Cardiac fibroblast (primary cell): ENCODE data around the gene CCDC83.

ENCODE experiments used
- DNase-seq, 2 donors: peaks; one replicate each; pipeline versions ENCODE4 v3.0.0 to v3.0.0-alpha.2; 2010; ENCODE audit warnings: low read depth in 2 of 2
- H3K4me3 ChIP-seq, 2 donors: replicated peaks in 1 of 2; 1 replicate in 1 of 2; 2 replicates in 1 of 2; pipeline ENCODE4 v1.5.1; 2011; ENCODE audit warnings: low read depth in 2 of 2, low read length in 2 of 2, mild to moderate bottlenecking in 2 of 2, moderate library complexity in 1 of 2
- TF ChIP-seq, protein P1 (sequence below): IDR thresholded peaks from one replicate; pipeline ENCODE4 v1.5.1; 2011; ENCODE audit warnings: low read depth, mild to moderate bottlenecking, low read length, inconsistent platforms

CCDC83 gene

DNA sequence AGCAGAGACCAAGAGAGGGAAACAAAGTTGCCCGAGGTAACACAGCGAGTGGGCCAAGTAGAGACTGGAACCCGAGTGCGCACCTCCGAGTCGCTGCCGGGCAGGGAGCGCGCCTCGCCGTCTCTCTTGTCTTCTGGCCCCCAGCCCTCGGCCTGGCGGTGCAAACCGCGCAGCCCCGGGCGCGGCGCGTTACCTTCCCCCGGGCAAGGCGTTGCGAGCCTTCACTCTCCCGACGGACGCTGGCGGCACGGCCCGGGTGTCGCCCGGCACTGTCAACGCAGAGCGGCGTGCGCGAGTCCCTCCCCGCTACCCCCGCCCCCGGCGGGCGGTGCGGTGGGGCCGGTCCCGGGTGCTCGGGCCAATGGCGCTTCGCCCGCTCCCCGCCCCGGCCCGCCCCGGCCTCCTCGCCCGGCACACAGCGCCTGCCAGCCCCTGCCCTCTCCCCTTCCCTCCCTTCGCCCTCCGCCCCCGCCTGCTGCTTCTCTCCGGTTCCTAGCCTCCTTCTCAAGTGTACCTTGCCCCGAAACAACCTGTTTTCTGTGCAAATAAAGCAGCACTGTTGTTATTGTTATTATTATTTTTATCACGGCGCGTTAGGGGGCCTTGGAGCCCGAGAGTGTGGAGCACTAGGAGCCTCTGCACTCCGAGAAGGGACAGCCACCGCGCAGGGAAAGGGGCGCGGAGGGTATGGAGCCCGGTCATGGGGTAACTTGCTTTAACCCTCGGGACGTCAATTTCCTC, 44.1 kb upstream of the CCDC83 start, which contains the start of gene SYTL2:
Gene SYTL2 (minus strand): TSS at position 271 of the 741 bp plus-strand sequence. CDS start 53,416 bp downstream, outside the sequence.
- H3K4me3 ChIP-seq, result peak within 1 kb of the TSS; percentile 41 to 58
- TF ChIP-seq, protein P1, sequence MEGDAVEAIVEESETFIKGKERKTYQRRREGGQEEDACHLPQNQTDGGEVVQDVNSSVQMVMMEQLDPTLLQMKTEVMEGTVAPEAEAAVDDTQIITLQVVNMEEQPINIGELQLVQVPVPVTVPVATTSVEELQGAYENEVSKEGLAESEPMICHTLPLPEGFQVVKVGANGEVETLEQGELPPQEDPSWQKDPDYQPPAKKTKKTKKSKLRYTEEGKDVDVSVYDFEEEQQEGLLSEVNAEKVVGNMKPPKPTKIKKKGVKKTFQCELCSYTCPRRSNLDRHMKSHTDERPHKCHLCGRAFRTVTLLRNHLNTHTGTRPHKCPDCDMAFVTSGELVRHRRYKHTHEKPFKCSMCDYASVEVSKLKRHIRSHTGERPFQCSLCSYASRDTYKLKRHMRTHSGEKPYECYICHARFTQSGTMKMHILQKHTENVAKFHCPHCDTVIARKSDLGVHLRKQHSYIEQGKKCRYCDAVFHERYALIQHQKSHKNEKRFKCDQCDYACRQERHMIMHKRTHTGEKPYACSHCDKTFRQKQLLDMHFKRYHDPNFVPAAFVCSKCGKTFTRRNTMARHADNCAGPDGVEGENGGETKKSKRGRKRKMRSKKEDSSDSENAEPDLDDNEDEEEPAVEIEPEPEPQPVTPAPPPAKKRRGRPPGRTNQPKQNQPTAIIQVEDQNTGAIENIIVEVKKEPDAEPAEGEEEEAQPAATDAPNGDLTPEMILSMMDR, result no peak
- peak; percentile 16 to 31 for DNase-seq

GRCh38 chr11:85811624-85812023, 43.6 kb upstream of the CCDC83 start:
- TF ChIP-seq, protein P1, result no peak
- DNase-seq, result no peak
- peak overlapping the region in 1 of 2 donors; percentile 58 for H3K4me3 ChIP-seq

DNA sequence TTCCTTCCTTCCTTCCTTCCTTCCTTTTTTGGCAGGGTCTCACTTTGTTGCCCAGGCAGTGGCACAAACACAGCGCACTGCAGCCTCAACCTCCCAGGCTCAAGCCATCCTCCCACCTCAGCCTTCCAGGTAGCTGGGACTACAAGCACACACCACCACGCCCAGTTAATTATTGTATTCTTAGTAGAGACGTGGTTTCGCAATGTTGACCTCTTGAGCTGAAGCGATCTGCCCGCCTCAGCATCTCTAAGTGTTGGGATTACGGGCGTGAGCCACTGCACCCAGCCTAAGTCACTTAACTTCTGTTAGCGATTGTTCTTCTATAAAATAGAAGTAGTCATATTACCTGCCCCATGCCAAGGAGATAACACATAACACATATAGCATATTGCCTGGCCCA, 41.5 kb upstream of the CCDC83 start:
- DNase-seq, result no peak
- TF ChIP-seq, protein P1, result no peak
- H3K4me3 ChIP-seq, result no peak overlapping the region

DNA sequence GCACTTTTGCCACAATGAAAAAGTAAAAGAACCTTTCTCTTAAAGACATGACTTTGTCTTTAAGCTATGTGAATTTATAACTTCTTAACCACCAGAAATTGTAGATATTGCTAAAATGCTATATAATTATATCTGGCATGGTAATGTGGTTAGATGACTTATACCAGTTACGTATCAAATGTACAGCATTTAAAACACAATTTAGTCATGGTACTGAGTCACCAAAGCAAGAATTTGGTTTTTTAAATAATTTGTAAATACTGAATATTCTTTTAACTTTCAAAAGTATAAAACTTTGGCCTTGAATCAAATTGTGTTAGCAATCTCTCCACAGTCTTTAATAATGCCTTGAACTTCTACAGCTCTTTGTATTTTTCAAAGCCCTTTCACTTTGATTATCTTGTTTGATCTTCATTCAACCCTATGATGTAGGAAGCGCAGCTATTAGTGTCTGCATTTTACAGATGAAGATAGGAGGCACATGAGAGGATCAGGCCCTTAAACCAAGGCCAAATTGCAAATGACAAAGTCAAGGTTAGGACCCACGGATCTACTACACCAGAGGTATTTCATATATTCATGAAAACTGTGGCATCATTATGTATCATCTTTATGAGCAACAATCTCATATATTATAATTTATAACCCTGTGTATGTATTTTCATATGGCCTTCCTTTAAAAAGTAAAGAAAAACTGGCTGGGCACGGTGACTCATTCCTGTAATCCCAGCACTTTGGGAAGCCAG, 39.8 kb upstream of the CCDC83 start:
- TF ChIP-seq, protein P1, result no peak
- no peak overlapping the region for H3K4me3 ChIP-seq
- DNase-seq, result peak in 1 of 2 donors; percentile 73

DNA sequence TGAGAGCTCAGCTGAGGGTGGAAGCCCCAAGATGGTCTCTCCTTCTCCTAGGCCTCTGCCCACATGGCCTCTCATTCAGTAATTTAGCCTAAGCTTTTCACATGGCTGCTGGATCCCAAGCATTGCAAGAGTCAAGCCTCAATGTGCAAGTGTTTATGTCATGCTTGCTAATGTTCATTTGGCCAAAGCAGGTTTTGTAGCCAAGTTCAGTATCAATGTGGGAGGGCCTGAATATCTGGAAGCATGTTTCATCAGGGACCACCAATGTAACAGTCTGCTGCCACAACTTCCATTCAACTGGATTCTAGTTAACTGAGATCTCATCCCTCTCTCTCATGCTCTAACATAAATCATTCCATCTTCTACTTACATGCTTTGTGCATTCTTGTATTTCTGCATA, 35.7 kb upstream of the CCDC83 start:
- no peak for DNase-seq
- no peak overlapping the region for H3K4me3 ChIP-seq
- TF ChIP-seq, protein P1, result no peak

DNA sequence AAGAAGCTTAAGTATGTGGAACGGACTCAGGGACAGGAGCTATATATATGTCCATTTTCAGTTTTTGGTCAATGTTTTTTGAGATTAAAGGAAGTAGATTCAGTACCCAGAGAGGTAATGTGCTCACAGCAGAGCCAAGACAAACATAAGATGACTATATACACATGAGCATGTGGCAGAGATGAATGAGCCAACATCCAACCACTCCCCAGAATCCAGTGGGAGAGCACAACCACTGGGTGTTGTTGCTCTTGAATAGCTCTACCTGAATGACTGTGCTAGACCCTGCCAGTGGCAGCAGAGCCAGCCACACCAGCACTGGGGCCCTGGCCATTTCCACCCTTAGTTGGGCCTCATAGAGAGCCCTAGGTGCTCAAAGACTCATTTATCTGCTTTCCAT, 33.5 kb upstream of the CCDC83 start:
- peak in 1 of 2 donors; percentile 69 for DNase-seq
- H3K4me3 ChIP-seq, result no peak overlapping the region
- TF ChIP-seq, protein P1, result no peak
